B cell (primary cell): ENCODE data around the gene THADA. TPM values are rescaled to one million over a fixed set of nuclear protein-coding genes. Genes with fewer than 3 reads are reported as not detected.
A peak's percentile ranks its signal among the peaks of the same experiment; 100 is the strongest.

Experiments used
- ATAC-seq: fragments of 200-7000 bp; cut with Tn5 transposase; one replicate; pipeline ENCODE4 v1.10.0; 2021; ENCODE audit warnings: low read depth, mild to moderate bottlenecking, moderate number of reproducible peaks, moderate library complexity
- CTCF ChIA-PET: fragments of 350-600 bp; sonication (Branson Sonifier 250); formaldehyde crosslinking; loops from one replicate; lab custom pipeline; 2021; ENCODE audit warnings: antibody characterized with exemption, inconsistent platforms; lab: Charles Lee
- POLR2A ChIA-PET: fragments of 350-600 bp; sonication (Branson Sonifier 250); formaldehyde crosslinking; loops from one replicate; lab custom pipeline; 2021; ENCODE audit warnings: antibody characterized with exemption; lab: Charles Lee
- DNase-seq: peaks from one replicate; pipeline ENCODE4 v3.0.0; 2013
- H2AFZ ChIP-seq: 2 replicates; pipeline ENCODE4 v1.6.1; 2012; ENCODE audit warnings: mild to moderate bottlenecking, low read depth, low read length; ENCODE audit not compliant: insufficient read depth, poor library complexity, severe bottlenecking
- H3K27ac ChIP-seq, 2 donors: 1 replicate in 1 of 2; 2 replicates in 1 of 2; pipeline ENCODE4 v1.5.1; 2012 to 2013; ENCODE audit warnings: low read length in 2 of 2, mild to moderate bottlenecking in 2 of 2, moderate library complexity in 1 of 2
- H3K27me3 ChIP-seq, 4 experiments: fragments of 200-600 bp in 1 of 4; sonication (generic) in 1 of 4; replicated peaks in 1 of 4; 1 replicate in 2 of 4; 2 replicates in 2 of 4; pipeline versions ENCODE4 v1.6.1 to v1.7.0; 2013 to 2016; ENCODE audit warnings: low read length in 3 of 4, mild to moderate bottlenecking in 2 of 4, mixed read lengths in 1 of 4, moderate library complexity in 1 of 4; ENCODE audit not compliant: insufficient read depth in 4 of 4, control insufficient read depth in 3 of 4; ENCODE audit errors: control extremely low read depth in 1 of 4
- H3K36me3 ChIP-seq, 2 experiments: replicated peaks in 1 of 2; 1 replicate in 1 of 2; 2 replicates in 1 of 2; pipeline versions ENCODE4 v1.6.1 to v1.7.1; 2013; ENCODE audit warnings: low read length in 1 of 2; ENCODE audit not compliant: insufficient read depth in 2 of 2, control insufficient read depth in 1 of 2; ENCODE audit errors: control extremely low read depth in 1 of 2, extremely low read depth in 1 of 2
- H3K4me1 ChIP-seq, 2 donors: fragments of 200-600 bp in 1 of 2; sonication (generic) in 1 of 2; 1 replicate in 1 of 2; 2 replicates in 1 of 2; pipeline versions ENCODE4 v1.5.1 to v1.6.1; 2013 to 2017; ENCODE audit warnings: low read length in 2 of 2; ENCODE audit not compliant: control insufficient read depth in 2 of 2, insufficient read depth in 2 of 2
- H3K4me2 ChIP-seq: replicated peaks from 2 replicates; pipeline ENCODE3; 2012; ENCODE audit warnings: mild to moderate bottlenecking, low read depth, low read length; ENCODE audit not compliant: poor library complexity, severe bottlenecking
- H3K4me3 ChIP-seq, 5 experiments: fragments of 200-600 bp in 1 of 5; sonication (generic) in 1 of 5; 1 replicate in 3 of 5; 2 replicates in 2 of 5; pipeline versions ENCODE4 v1.5.1 to v1.7.0; 2011 to 2016; ENCODE audit warnings: low read length in 4 of 5, mild to moderate bottlenecking in 4 of 5, low read depth in 2 of 5, control low read depth in 1 of 5, moderate library complexity in 1 of 5; ENCODE audit not compliant: insufficient read depth in 1 of 5; ENCODE audit errors: control extremely low read depth in 1 of 5, extremely low read depth in 1 of 5
- H3K79me2 ChIP-seq: fragments of 200-600 bp; sonication (generic); one replicate; pipeline ENCODE4 v1.6.0; 2016; ENCODE audit warnings: low read length; ENCODE audit not compliant: control insufficient read depth, insufficient read depth
- H3K9ac ChIP-seq: fragments of 200-600 bp; sonication (generic); 2 replicates; pipeline ENCODE4 v1.6.1; 2017; ENCODE audit warnings: mild to moderate bottlenecking, low read length, moderate library complexity
- H3K9me3 ChIP-seq, 3 donors: one replicate each; pipeline versions ENCODE4 v1.6.1 to v1.7.1; 2013; ENCODE audit warnings: low read length in 2 of 3; ENCODE audit not compliant: control insufficient read depth in 2 of 3, insufficient read depth in 1 of 3; ENCODE audit errors: control extremely low read depth in 1 of 3
- H4K20me1 ChIP-seq: 2 replicates; pipeline ENCODE4 v1.6.0; 2012; ENCODE audit warnings: mild to moderate bottlenecking, low read length; ENCODE audit not compliant: insufficient read depth, control insufficient read depth, poor library complexity, severe bottlenecking
- H3K27ac Mint-ChIP-seq: one replicate; pipeline ENCODE4 v1.8.0; 2021; ENCODE audit warnings: mixed read lengths
- H3K27me3 Mint-ChIP-seq: one replicate; pipeline ENCODE4 v1.8.0; 2021; ENCODE audit warnings: mixed read lengths
- H3K4me1 Mint-ChIP-seq: one replicate; pipeline ENCODE4 v1.8.0; 2021; ENCODE audit warnings: mixed read lengths
- H3K4me3 Mint-ChIP-seq: one replicate; pipeline ENCODE4 v1.8.0; 2021; ENCODE audit warnings: mixed read lengths
- H3K9me3 Mint-ChIP-seq: one replicate; pipeline ENCODE4 v1.8.0; 2022; ENCODE audit warnings: mixed read lengths; ENCODE audit not compliant: insufficient read depth
- EZH2 ChIP-seq: IDR thresholded peaks from 2 replicates; pipeline ENCODE4 v1.6.1; 2012; ENCODE audit warnings: borderline replicate concordance, low read depth, mild to moderate bottlenecking, moderate library complexity, low read length; ENCODE audit not compliant: insufficient read depth, poor library complexity, severe bottlenecking
- WGBS: methylation state at CpG from one replicate; pipeline ENCODE4 v1.1.5; 2013; ENCODE audit warnings: missing lambda C conversion rate; ENCODE audit not compliant: insufficient coverage; 5-methylcytosine and 5-hydroxymethylcytosine counted together
- intact Hi-C: fragments of 100-400 bp; cut with micrococcal nuclease; formaldehyde crosslinking; loops from one replicate; pipeline ENCODE4 v1.10.0; 2022
- polyA plus RNA-seq: library from polyadenylated mRNA; depleted of rRNA; stranded (reverse); fragments of >200 nt; gene quantifications from 2 replicates; pipeline ENCODE4 v1.2.3, GENCODE V29; 2012
- total RNA-seq, 2 donors: library from RNA; stranded (reverse); fragments of 120-200 nt in 1 of 2; gene quantifications; 1 replicate in 1 of 2; 2 replicates in 1 of 2; pipeline versions ENCODE4 v1.2.3 to v1.2.4, GENCODE V29; 2013 to 2022
- TF ChIP-seq, protein P1 (sequence below): fragments of 200-600 bp; IDR thresholded peaks from one replicate; pipeline ENCODE4 v1.8.0; 2022; ENCODE audit warnings: antibody characterized with exemption, mild to moderate bottlenecking

The THADA gene
- total and polyA plus RNA-seq, 2 donors (not counting 1 experiment from before 2014, with no cell fraction given): 17.6 to 48.5 TPM

DNA sequence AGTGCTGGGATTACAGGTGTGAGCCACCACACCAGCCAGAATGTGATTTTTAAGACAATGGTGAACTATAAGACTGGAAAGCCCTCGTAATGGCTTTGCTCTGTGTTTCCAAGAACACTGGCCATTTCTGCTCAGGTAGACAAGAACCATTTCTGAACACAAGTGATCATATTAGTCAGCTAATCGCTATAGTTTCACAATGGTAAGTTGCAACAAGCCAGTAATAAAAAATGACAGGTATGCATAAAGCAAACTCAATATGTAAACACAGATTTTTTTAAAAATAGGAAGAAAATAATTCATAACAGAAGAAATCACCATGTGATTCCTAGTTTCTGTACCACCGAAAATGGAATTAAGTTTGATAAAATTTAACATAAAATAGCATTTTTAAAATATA is 166.5 kb downstream of the THADA start:
- TF ChIP-seq, protein P1, sequence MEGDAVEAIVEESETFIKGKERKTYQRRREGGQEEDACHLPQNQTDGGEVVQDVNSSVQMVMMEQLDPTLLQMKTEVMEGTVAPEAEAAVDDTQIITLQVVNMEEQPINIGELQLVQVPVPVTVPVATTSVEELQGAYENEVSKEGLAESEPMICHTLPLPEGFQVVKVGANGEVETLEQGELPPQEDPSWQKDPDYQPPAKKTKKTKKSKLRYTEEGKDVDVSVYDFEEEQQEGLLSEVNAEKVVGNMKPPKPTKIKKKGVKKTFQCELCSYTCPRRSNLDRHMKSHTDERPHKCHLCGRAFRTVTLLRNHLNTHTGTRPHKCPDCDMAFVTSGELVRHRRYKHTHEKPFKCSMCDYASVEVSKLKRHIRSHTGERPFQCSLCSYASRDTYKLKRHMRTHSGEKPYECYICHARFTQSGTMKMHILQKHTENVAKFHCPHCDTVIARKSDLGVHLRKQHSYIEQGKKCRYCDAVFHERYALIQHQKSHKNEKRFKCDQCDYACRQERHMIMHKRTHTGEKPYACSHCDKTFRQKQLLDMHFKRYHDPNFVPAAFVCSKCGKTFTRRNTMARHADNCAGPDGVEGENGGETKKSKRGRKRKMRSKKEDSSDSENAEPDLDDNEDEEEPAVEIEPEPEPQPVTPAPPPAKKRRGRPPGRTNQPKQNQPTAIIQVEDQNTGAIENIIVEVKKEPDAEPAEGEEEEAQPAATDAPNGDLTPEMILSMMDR: no peak
- no peak for TF ChIP-seq EZH2
- POLR2A ChIA-PET: no interaction called here
- Mint-ChIP-seq H3K4me3 (no peak overlapping the region), H3K27ac (no peak overlapping the region), H3K4me1 (peaks cover 30% of the 10 kb centered on the region), H3K9me3 (no peaks in the 10 kb centered on the region), H3K27me3 (no peaks in the 10 kb centered on the region)
- Histone ChIP-seq H3K4me1 (peaks cover 25 to 27% of the 10 kb centered on the region in 2 donors), H2AFZ (no peak overlapping the region), H3K27ac (no peak overlapping the region), H3K27me3 (no peaks in the 10 kb centered on the region), H3K9me3 (peaks cover 0 to under 1% (median 0%) of the 10 kb centered on the region in 3 donors), H3K4me2 (no peak overlapping the region), H4K20me1 (no peaks in the 10 kb centered on the region), H3K79me2 (no peaks in the 10 kb centered on the region), H3K36me3 (peaks cover 3% of the 10 kb centered on the region in 2 experiments), H3K4me3 (no peak overlapping the region), H3K9ac (no peak overlapping the region)
- CTCF ChIA-PET: no interaction called here
- ATAC-seq (no peak), DNase-seq (no peak)
- intact Hi-C loops: no loop called here
- WGBS: 100% methylated on average over 1 of the region's 3 CpGs

DNA sequence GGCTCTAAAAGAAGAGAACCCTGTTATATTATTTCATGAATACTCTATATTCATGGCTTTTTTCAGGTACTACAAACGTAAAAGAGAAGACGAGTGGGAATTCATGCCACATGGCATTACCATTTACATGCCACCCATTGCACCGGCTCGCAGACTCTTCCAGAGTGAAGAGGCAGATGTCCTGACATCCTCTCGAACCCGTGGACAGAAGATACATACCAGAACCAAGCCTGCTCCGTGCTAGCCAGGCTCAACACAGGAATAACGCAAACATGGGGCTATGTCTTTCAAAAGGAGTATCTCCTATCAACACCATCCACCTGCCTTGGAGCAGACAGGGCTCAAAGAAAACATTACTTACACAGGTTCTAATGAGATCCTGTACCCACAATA is 168.8 kb downstream of the THADA start:
- H3K79me2 ChIP-seq: no peaks in the 10 kb centered on the region
- Mint-ChIP-seq H3K4me3 (no peak overlapping the region), H3K9me3 (no peaks in the 10 kb centered on the region), H3K27ac (peak overlapping the region; percentile 79), H3K4me1 (peaks cover 33% of the 10 kb centered on the region), H3K27me3 (no peaks in the 10 kb centered on the region)
- H3K36me3 ChIP-seq: peaks cover 3 to 7% of the 10 kb centered on the region in 2 experiments
- no peaks in the 10 kb centered on the region for H4K20me1 ChIP-seq
- H3K27ac ChIP-seq: peak overlapping the region in 1 of 2 donors; percentile 25
- H3K27me3 ChIP-seq: no peaks in the 10 kb centered on the region
- ChIA-PET CTCF (interaction anchor here (0.8 to 1.5 kb wide), 3 partner anchors 8 to 57 kb away, joined by 3 to 6 read pairs (median 3); no protein-coding TSS in a partner anchor), POLR2A (no interaction called here)
- no peak overlapping the region for H2AFZ ChIP-seq
- no peak for DNase-seq
- no peak overlapping the region for H3K4me3 ChIP-seq
- 95% methylated on average over 8 of the region's 8 CpGs for WGBS
- TF ChIP-seq EZH2: no peak
- TF ChIP-seq, protein P1: no peak
- intact Hi-C loops: loop anchor here (2.0 kb wide), 1 partner anchor 18 kb away; no protein-coding TSS in a partner anchor
- H3K4me1 ChIP-seq: peaks cover 25 to 28% of the 10 kb centered on the region in 2 donors
- no peak overlapping the region for H3K9ac ChIP-seq
- no peaks in the 10 kb centered on the region for H3K9me3 ChIP-seq
- ATAC-seq: no peak
- no peak overlapping the region for H3K4me2 ChIP-seq
